ENCODE measurements around the gene FBH1. TPM values are rescaled to one million over a fixed set of nuclear protein-coding genes. Genes with fewer than 3 reads are reported as not detected.

FBH1 gene
- total RNA-seq, 1 donor from 2014 or later = 51.7 TPM

DNA sequence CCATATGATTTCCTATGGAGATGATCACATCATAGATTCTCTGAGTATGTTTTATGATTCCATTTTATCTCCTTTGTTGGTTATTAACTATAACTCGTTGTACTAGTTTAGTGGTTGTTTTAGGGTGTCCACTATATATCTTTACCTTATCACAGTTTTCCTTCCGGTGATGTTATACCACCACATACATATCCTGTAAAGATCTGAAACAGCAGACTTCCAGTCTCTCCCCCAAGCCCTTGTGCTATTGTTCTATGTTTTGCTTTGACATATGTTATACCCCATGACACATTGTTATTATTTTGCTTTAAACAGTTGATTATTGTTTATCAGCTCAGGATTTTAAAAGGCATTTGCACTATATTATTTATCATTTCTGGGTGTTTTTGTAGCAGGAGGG, 80.0 kb downstream of the FBH1 start:
- H3K4me1 ChIP-seq (ENCODE audit: control insufficient read depth in 3 of 3, insufficient read depth in 3 of 3, low read length in 3 of 3) = peaks cover 0 to 14% (median 5%) of the 10 kb centered on the region in 3 donors
- no peaks in the 10 kb centered on the region for H3K27me3 ChIP-seq (ENCODE audit: control insufficient read depth in 3 of 3, insufficient read depth in 3 of 3, low read length in 3 of 3)
- H3K9me3 ChIP-seq (ENCODE audit: control insufficient read depth in 3 of 3, low read length in 3 of 3) = no peaks in the 10 kb centered on the region
- no peak overlapping the region for H3K27ac ChIP-seq (ENCODE audit: low read depth, low read length)
- H3K36me3 ChIP-seq (ENCODE audit: control insufficient read depth in 3 of 3, insufficient read depth in 3 of 3, low read length in 3 of 3) = peaks cover 0 to 9% (median 4%) of the 10 kb centered on the region in 3 donors
- H3K9ac ChIP-seq (ENCODE audit: low read depth in 1 of 3, low read length in 3 of 3) = no peak overlapping the region
- no peak overlapping the region for H3K4me3 ChIP-seq (ENCODE audit: low read length in 3 of 3)

DNA sequence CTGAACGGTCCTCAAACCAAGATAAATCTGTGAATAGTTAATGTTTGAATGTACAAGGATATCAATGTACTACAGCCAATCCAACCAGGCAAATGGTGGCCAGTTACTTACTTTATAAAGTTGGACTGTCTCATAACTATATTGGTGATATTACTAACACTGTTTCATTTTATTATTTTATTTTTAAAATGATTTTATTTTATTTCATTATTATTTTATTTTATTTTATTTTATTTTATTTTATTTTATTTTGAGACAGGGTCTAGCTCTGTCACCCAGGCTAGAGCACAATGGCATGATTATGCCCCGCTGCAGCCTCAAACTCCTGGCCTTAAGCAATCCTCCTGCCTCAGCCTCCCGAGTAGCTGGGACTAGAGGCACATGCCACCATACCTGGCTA, 80.5 kb downstream of the FBH1 start:
- no peaks in the 10 kb centered on the region for H3K9me3 ChIP-seq (ENCODE audit: control insufficient read depth in 3 of 3, low read length in 3 of 3)
- H3K36me3 ChIP-seq (ENCODE audit: control insufficient read depth in 3 of 3, insufficient read depth in 3 of 3, low read length in 3 of 3) = peaks cover 0 to 5% (median 0%) of the 10 kb centered on the region in 3 donors
- no peaks in the 10 kb centered on the region for H3K27me3 ChIP-seq (ENCODE audit: control insufficient read depth in 3 of 3, insufficient read depth in 3 of 3, low read length in 3 of 3)
- H3K4me1 ChIP-seq (ENCODE audit: control insufficient read depth in 3 of 3, insufficient read depth in 3 of 3, low read length in 3 of 3) = peaks cover under 1 to 17% (median 5%) of the 10 kb centered on the region in 3 donors
- H3K27ac ChIP-seq (ENCODE audit: low read depth, low read length) = no peak overlapping the region
- no peak overlapping the region for H3K9ac ChIP-seq (ENCODE audit: low read depth in 1 of 3, low read length in 3 of 3)
- H3K4me3 ChIP-seq (ENCODE audit: low read length in 3 of 3) = no peak overlapping the region

- Histone ChIP-seq H3K4me1 (ENCODE audit: control insufficient read depth in 3 of 3, insufficient read depth in 3 of 3, low read length in 3 of 3) (peaks cover 6 to 22% (median 10%) of the 10 kb centered on the region in 3 donors), H3K36me3 (ENCODE audit: control insufficient read depth in 3 of 3, insufficient read depth in 3 of 3, low read length in 3 of 3) (no peaks in the 10 kb centered on the region), H3K9ac (ENCODE audit: low read depth in 1 of 3, low read length in 3 of 3) (no peak overlapping the region), H3K9me3 (ENCODE audit: control insufficient read depth in 3 of 3, low read length in 3 of 3) (no peaks in the 10 kb centered on the region), H3K4me3 (ENCODE audit: low read length in 3 of 3) (no peak overlapping the region), H3K27me3 (ENCODE audit: control insufficient read depth in 3 of 3, insufficient read depth in 3 of 3, low read length in 3 of 3) (no peaks in the 10 kb centered on the region), H3K27ac (ENCODE audit: low read depth, low read length) (peak overlapping the region; percentile 56)
Measured at GRCh38 chr10:5971315-5971832, 81.3 kb downstream of the FBH1 start.

- H3K27ac ChIP-seq (ENCODE audit: low read depth, low read length) = peak overlapping the region; percentile 56
- no peaks in the 10 kb centered on the region for H3K36me3 ChIP-seq (ENCODE audit: control insufficient read depth in 3 of 3, insufficient read depth in 3 of 3, low read length in 3 of 3)
- H3K4me3 ChIP-seq (ENCODE audit: low read length in 3 of 3) = no peak overlapping the region
- H3K4me1 ChIP-seq (ENCODE audit: control insufficient read depth in 3 of 3, insufficient read depth in 3 of 3, low read length in 3 of 3) = peaks cover 6 to 22% (median 10%) of the 10 kb centered on the region in 3 donors
- H3K27me3 ChIP-seq (ENCODE audit: control insufficient read depth in 3 of 3, insufficient read depth in 3 of 3, low read length in 3 of 3) = no peaks in the 10 kb centered on the region
- H3K9me3 ChIP-seq (ENCODE audit: control insufficient read depth in 3 of 3, low read length in 3 of 3) = no peaks in the 10 kb centered on the region
- no peak overlapping the region for H3K9ac ChIP-seq (ENCODE audit: low read depth in 1 of 3, low read length in 3 of 3)
Measured at GRCh38 chr10:5971886-5972285, 81.8 kb downstream of the FBH1 start.

- Histone ChIP-seq H3K36me3 (ENCODE audit: control insufficient read depth in 3 of 3, insufficient read depth in 3 of 3, low read length in 3 of 3) (no peaks in the 10 kb centered on the region), H3K9me3 (ENCODE audit: control insufficient read depth in 3 of 3, low read length in 3 of 3) (no peaks in the 10 kb centered on the region), H3K4me3 (ENCODE audit: low read length in 3 of 3) (no peak overlapping the region), H3K27ac (ENCODE audit: low read depth, low read length) (no peak overlapping the region), H3K9ac (ENCODE audit: low read depth in 1 of 3, low read length in 3 of 3) (no peak overlapping the region), H3K27me3 (ENCODE audit: control insufficient read depth in 3 of 3, insufficient read depth in 3 of 3, low read length in 3 of 3) (no peaks in the 10 kb centered on the region), H3K4me1 (ENCODE audit: control insufficient read depth in 3 of 3, insufficient read depth in 3 of 3, low read length in 3 of 3) (peaks cover 6 to 22% (median 10%) of the 10 kb centered on the region in 3 donors)
Measured at GRCh38 chr10:5973069-5973468, 83.0 kb downstream of the FBH1 start.

DNA sequence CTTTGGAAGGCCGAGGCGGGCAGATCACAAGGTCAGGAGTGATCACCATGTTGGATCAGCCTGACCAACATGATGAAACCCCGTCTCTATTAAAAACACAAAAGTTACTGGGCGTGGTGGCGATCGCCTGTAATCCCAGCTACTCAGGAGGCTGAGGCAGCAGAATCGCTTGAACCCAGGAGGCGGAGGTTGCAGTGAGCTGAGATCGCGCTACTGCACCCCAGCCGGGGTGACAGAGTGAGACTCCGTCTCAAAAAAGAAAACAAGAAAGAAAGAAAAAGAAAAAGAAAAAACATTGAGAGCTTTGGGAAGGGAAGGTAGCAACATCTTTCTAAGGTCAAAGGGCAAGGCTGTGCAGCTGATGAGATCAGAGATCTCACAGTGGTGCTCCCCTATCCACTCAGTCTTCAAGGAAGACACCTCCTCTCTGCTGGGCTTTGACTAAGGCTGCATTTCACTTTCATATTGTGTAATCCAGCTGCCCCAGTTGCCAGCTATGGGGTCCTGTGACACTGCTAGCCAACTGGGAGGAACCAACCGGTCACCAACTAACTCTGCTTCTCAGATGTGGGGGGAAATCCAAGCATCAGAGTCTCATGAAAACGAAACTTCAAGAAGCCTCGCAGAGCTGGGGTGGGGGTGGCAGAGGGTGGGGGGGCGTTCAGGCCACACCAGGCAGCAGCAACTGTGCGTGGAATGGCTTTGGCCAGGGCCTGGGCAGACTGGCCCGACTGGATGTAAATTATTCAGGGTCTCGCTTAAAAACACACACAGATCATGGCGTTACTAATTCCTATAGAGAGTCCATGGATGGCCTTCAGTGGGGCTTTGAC, 85.8 kb downstream of the FBH1 start:
- Histone ChIP-seq H3K4me1 (ENCODE audit: control insufficient read depth in 3 of 3, insufficient read depth in 3 of 3, low read length in 3 of 3) (peaks cover 8 to 22% (median 9%) of the 10 kb centered on the region in 3 donors), H3K9ac (ENCODE audit: low read depth in 1 of 3, low read length in 3 of 3) (peak overlapping the region; percentile 89 to 98 (median 96))

GRCh38 chr10:5976512-5977470, 86.7 kb downstream of the FBH1 start:
- Histone ChIP-seq H3K4me3 (ENCODE audit: low read length in 3 of 3) (peak overlapping the region; percentile 83 to 98 (median 97)), H3K27me3 (ENCODE audit: control insufficient read depth in 3 of 3, insufficient read depth in 3 of 3, low read length in 3 of 3) (no peaks in the 10 kb centered on the region), H3K9ac (ENCODE audit: low read depth in 1 of 3, low read length in 3 of 3) (peak overlapping the region; percentile 89 to 98 (median 96)), H3K9me3 (ENCODE audit: control insufficient read depth in 3 of 3, low read length in 3 of 3) (no peaks in the 10 kb centered on the region), H3K36me3 (ENCODE audit: control insufficient read depth in 3 of 3, insufficient read depth in 3 of 3, low read length in 3 of 3) (no peaks in the 10 kb centered on the region), H3K4me1 (ENCODE audit: control insufficient read depth in 3 of 3, insufficient read depth in 3 of 3, low read length in 3 of 3) (peaks cover 4 to 15% (median 9%) of the 10 kb centered on the region in 3 donors), H3K27ac (ENCODE audit: low read depth, low read length) (peak overlapping the region; percentile 94)

More for the DNA sequence above, 85.8 kb downstream of the FBH1 start:
- Histone ChIP-seq H3K27me3 (ENCODE audit: control insufficient read depth in 3 of 3, insufficient read depth in 3 of 3, low read length in 3 of 3) (no peaks in the 10 kb centered on the region), H3K4me3 (ENCODE audit: low read length in 3 of 3) (peak overlapping the region; percentile 83 to 98 (median 97)), H3K9me3 (ENCODE audit: control insufficient read depth in 3 of 3, low read length in 3 of 3) (no peaks in the 10 kb centered on the region), H3K27ac (ENCODE audit: low read depth, low read length) (peak overlapping the region; percentile 94), H3K36me3 (ENCODE audit: control insufficient read depth in 3 of 3, insufficient read depth in 3 of 3, low read length in 3 of 3) (no peaks in the 10 kb centered on the region)

- Histone ChIP-seq H3K4me3 (ENCODE audit: low read length in 3 of 3) (peak within 1 kb of the TSS; percentile 83 to 98 (median 97)), H3K27ac (ENCODE audit: low read depth, low read length) (peak within 1 kb of the TSS; percentile 94), H3K36me3 (ENCODE audit: control insufficient read depth in 3 of 3, insufficient read depth in 3 of 3, low read length in 3 of 3) (no peaks in the 10 kb centered on the region), H3K9ac (ENCODE audit: low read depth in 1 of 3, low read length in 3 of 3) (peak within 1 kb of the TSS; percentile 89 to 98 (median 96)), H3K27me3 (ENCODE audit: control insufficient read depth in 3 of 3, insufficient read depth in 3 of 3, low read length in 3 of 3) (no peaks in the 10 kb centered on the region), H3K9me3 (ENCODE audit: control insufficient read depth in 3 of 3, low read length in 3 of 3) (no peaks in the 10 kb centered on the region), H3K4me1 (ENCODE audit: control insufficient read depth in 3 of 3, insufficient read depth in 3 of 3, low read length in 3 of 3) (peaks cover 4 to 12% (median 9%) of the 10 kb centered on the region in 3 donors)
Measured at GRCh38 chr10:5977471-5978229, 87.6 kb downstream of the FBH1 start, which contains the start of gene IL15RA. Gene IL15RA, minus strand, starts transcription at chr10:5977543. Its CDS starts 51 bp downstream, at chr10:5977492.

- H3K9me3 ChIP-seq (ENCODE audit: control insufficient read depth in 3 of 3, low read length in 3 of 3) = no peaks in the 10 kb centered on the region
- H3K4me1 ChIP-seq (ENCODE audit: control insufficient read depth in 3 of 3, insufficient read depth in 3 of 3, low read length in 3 of 3) = peaks cover 4 to 12% (median 9%) of the 10 kb centered on the region in 3 donors
- H3K36me3 ChIP-seq (ENCODE audit: control insufficient read depth in 3 of 3, insufficient read depth in 3 of 3, low read length in 3 of 3) = no peaks in the 10 kb centered on the region
- no peaks in the 10 kb centered on the region for H3K27me3 ChIP-seq (ENCODE audit: control insufficient read depth in 3 of 3, insufficient read depth in 3 of 3, low read length in 3 of 3)
- peak overlapping the region; percentile 89 to 98 (median 96) for H3K9ac ChIP-seq (ENCODE audit: low read depth in 1 of 3, low read length in 3 of 3)
- peak overlapping the region; percentile 94 for H3K27ac ChIP-seq (ENCODE audit: low read depth, low read length)
- H3K4me3 ChIP-seq (ENCODE audit: low read length in 3 of 3) = peak overlapping the region; percentile 77 to 98 (median 97)
Measured at GRCh38 chr10:5978230-5978489, 88.1 kb downstream of the FBH1 start.

All from skeletal muscle tissue (tissue), 4 donors.